ENCODE data around the gene ZBBX.
A peak's percentile ranks its signal among the peaks of the same experiment; 100 is the strongest.

GRCh38 chr3:167380004-167380689 is at the start of gene ZBBX:
- TF ChIP-seq, protein P1, sequence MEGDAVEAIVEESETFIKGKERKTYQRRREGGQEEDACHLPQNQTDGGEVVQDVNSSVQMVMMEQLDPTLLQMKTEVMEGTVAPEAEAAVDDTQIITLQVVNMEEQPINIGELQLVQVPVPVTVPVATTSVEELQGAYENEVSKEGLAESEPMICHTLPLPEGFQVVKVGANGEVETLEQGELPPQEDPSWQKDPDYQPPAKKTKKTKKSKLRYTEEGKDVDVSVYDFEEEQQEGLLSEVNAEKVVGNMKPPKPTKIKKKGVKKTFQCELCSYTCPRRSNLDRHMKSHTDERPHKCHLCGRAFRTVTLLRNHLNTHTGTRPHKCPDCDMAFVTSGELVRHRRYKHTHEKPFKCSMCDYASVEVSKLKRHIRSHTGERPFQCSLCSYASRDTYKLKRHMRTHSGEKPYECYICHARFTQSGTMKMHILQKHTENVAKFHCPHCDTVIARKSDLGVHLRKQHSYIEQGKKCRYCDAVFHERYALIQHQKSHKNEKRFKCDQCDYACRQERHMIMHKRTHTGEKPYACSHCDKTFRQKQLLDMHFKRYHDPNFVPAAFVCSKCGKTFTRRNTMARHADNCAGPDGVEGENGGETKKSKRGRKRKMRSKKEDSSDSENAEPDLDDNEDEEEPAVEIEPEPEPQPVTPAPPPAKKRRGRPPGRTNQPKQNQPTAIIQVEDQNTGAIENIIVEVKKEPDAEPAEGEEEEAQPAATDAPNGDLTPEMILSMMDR (conservative IDR thresholded peaks at IDR 0.05; ENCODE audit: low read depth, low read length), result peak; percentile 90
- no peak for TF ChIP-seq EZH2 (IDR thresholded peaks at IDR 0.05; ENCODE audit: low read length, unreplicated experiment)

Data from PC-3 (cell line).